Endothelial cell of umbilical vein (primary cell): Measurements from ENCODE around the gene MPZL2. TPM values are rescaled to one million over a fixed set of nuclear protein-coding genes. Genes with fewer than 3 reads are reported as not detected.

ENCODE experiments used
- BruUV-seq: library from RNA; stranded (reverse); fragments of 400-500 nt; replicated peaks from 2 replicates; lab custom pipeline; 2021; lab: Mats Ljungman, UMichigan
- CTCF ChIA-PET: fragments of 300-600, 350-600 bp; sonication (Branson Sonifier 250); formaldehyde crosslinking; loops from one replicate; lab custom pipeline; 2021; ENCODE audit warnings: antibody characterized with exemption, inconsistent platforms; lab: Charles Lee
- POLR2A ChIA-PET: fragments of 300-600, 350-600 bp; sonication (Branson Sonifier 250); formaldehyde crosslinking; loops from one replicate; lab custom pipeline; 2021; ENCODE audit warnings: antibody characterized with exemption, inconsistent platforms; lab: Charles Lee
- DNase-seq: peaks from one replicate; pipeline ENCODE4 v3.0.0-alpha.2; 2011; ENCODE audit warnings: low read depth, low spot score
- FAIRE-seq: peaks from 2 replicates; lab custom pipeline; 2011; peaks lifted over from hg19 to GRCh38; lab: Jason Lieb, UNC
- H2AFZ ChIP-seq: 2 replicates; pipeline ENCODE4 v1.6.0; 2012; ENCODE audit warnings: low read depth, low read length, control low read depth, inconsistent platforms
- H3K27ac ChIP-seq: 2 replicates; pipeline ENCODE4 v1.5.1; 2011; ENCODE audit warnings: low read depth, mild to moderate bottlenecking, control low read depth, low read length, moderate library complexity; ENCODE audit not compliant: insufficient read depth
- H3K27me3 ChIP-seq, 2 experiments: 2 replicates each; pipeline versions ENCODE4 v1.6.0 to v1.6.1; 2011; ENCODE audit warnings: low read length in 2 of 2, mixed read lengths in 1 of 2; ENCODE audit not compliant: control insufficient read depth in 2 of 2, insufficient read depth in 2 of 2
- H3K36me3 ChIP-seq, 2 experiments: 2 replicates in 1 of 2; 3 replicates in 1 of 2; pipeline ENCODE4 v1.5.1; 2011; ENCODE audit warnings: low read length in 2 of 2, mild to moderate bottlenecking in 1 of 2, moderate library complexity in 1 of 2; ENCODE audit not compliant: control insufficient read depth in 2 of 2, insufficient read depth in 2 of 2; ENCODE audit errors: extremely low read depth in 1 of 2
- H3K4me1 ChIP-seq: 3 replicates; pipeline ENCODE4 v1.5.1; 2011; ENCODE audit warnings: mild to moderate bottlenecking, low read length; ENCODE audit not compliant: control insufficient read depth, insufficient read depth; ENCODE audit errors: extremely low read depth
- H3K4me2 ChIP-seq: 2 replicates; pipeline ENCODE4 v1.6.1; 2011; ENCODE audit warnings: low read length, control low read depth, mixed read lengths; ENCODE audit not compliant: insufficient read depth
- H3K4me3 ChIP-seq, 3 experiments: fragments of 200-600 bp in 1 of 3; sonication (generic), shearing (Covaris generic) in 1 of 3; replicated peaks in 1 of 3; 2 replicates each; pipeline ENCODE4 v1.5.1; 2011 to 2016; ENCODE audit warnings: control low read depth in 3 of 3, low read length in 3 of 3, mild to moderate bottlenecking in 2 of 3, inconsistent platforms in 1 of 3, low read depth in 1 of 3, moderate library complexity in 1 of 3; ENCODE audit not compliant: insufficient read depth in 1 of 3
- H3K79me2 ChIP-seq: 2 replicates; pipeline ENCODE4 v1.6.0; 2012; ENCODE audit warnings: low read length, inconsistent platforms; ENCODE audit not compliant: control insufficient read depth, insufficient read depth
- H3K9ac ChIP-seq: replicated peaks from 2 replicates; pipeline ENCODE3; 2011; ENCODE audit warnings: low read length, control low read depth; ENCODE audit not compliant: insufficient read depth; ENCODE audit errors: extremely low read depth
- H3K9me1 ChIP-seq: replicated peaks from 3 replicates; pipeline ENCODE4 v1.6.0; 2011; ENCODE audit warnings: mild to moderate bottlenecking, low read length; ENCODE audit not compliant: control insufficient read depth, insufficient read depth; ENCODE audit errors: extremely low read depth
- H3K9me3 ChIP-seq: replicated peaks from 2 replicates; pipeline ENCODE4 v1.5.1; 2012; ENCODE audit warnings: low read length, inconsistent platforms; ENCODE audit not compliant: control insufficient read depth, insufficient read depth
- H4K20me1 ChIP-seq: replicated peaks from 2 replicates; pipeline ENCODE3; 2011; ENCODE audit warnings: mild to moderate bottlenecking, low read length; ENCODE audit not compliant: control insufficient read depth, insufficient read depth; ENCODE audit errors: extremely low read depth
- EZH2 ChIP-seq: IDR thresholded peaks from 2 replicates; pipeline ENCODE4 v1.6.1; 2012; ENCODE audit warnings: borderline replicate concordance, low read depth, mild to moderate bottlenecking, moderate library complexity, low read length, inconsistent platforms; ENCODE audit not compliant: severe bottlenecking
- GATA2 ChIP-seq: IDR thresholded peaks from 2 replicates; pipeline ENCODE4 v1.7.0; 2011; ENCODE audit warnings: low read depth, mild to moderate bottlenecking, moderate library complexity, mixed read lengths, low read length; ENCODE audit not compliant: insufficient read length, insufficient read depth
- JUN ChIP-seq: IDR thresholded peaks from 2 replicates; pipeline ENCODE4 v1.6.1; 2011; ENCODE audit warnings: borderline replicate concordance, low read depth; ENCODE audit not compliant: insufficient read length, insufficient read depth
- POLR2A ChIP-seq: IDR thresholded peaks from 2 replicates; pipeline ENCODE4 v1.6.1; 2012; ENCODE audit warnings: low read depth, mild to moderate bottlenecking, control low read depth, low read length
- POLR2AphosphoS5 ChIP-seq: IDR thresholded peaks from 2 replicates; pipeline ENCODE4 v1.6.1; 2012; ENCODE audit warnings: low read depth, mild to moderate bottlenecking, control low read depth, low read length, moderate library complexity; ENCODE audit not compliant: insufficient read depth
- dilution Hi-C: fragments of 300-500 bp; cut with MboI; formaldehyde crosslinking; loops from one replicate; pipeline ENCODE4 v1.15.0; 2019; ENCODE audit warnings: low sequenced_read_pairs; ENCODE audit not compliant: extremely low pct_ligation_motif_present
- intact Hi-C: fragments of 100-400 bp; cut with micrococcal nuclease; formaldehyde crosslinking; loops from one replicate; pipeline ENCODE4 v1.10.0; 2022
- polyA plus RNA-seq, 4 experiments: library from polyadenylated mRNA; depleted of rRNA in 3 of 4; stranded (reverse) in 3 of 4; unstranded in 1 of 4; fragments of >200 nt; gene quantifications; 2 replicates each; pipeline versions ENCODE4 v1.2.1 to v1.2.3, GENCODE V29; 2011 to 2012; ENCODE audit warnings: missing spikeins in 1 of 4
- total RNA-seq: library from RNA; stranded (reverse); gene quantifications from 2 replicates; pipeline ENCODE4 v1.2.3, GENCODE V29; 2021
- TF ChIP-seq, protein P1 (sequence below), 2 donors: IDR thresholded peaks; 1 replicate in 1 of 2; 2 replicates in 1 of 2; pipeline ENCODE4 v1.5.1; 2011; ENCODE audit warnings: low read length in 2 of 2, mild to moderate bottlenecking in 2 of 2, moderate library complexity in 2 of 2, control low read depth in 1 of 2, inconsistent platforms in 1 of 2, low read depth in 1 of 2; ENCODE audit not compliant: insufficient read depth in 1 of 2; ENCODE audit errors: extremely low read depth in 1 of 2

Gene MPZL2
- total and polyA plus RNA-seq, 2 donors (not counting 3 experiments of a cell fraction or from before 2014, with no cell fraction given) = 21.0 to 49.5 TPM

DNA sequence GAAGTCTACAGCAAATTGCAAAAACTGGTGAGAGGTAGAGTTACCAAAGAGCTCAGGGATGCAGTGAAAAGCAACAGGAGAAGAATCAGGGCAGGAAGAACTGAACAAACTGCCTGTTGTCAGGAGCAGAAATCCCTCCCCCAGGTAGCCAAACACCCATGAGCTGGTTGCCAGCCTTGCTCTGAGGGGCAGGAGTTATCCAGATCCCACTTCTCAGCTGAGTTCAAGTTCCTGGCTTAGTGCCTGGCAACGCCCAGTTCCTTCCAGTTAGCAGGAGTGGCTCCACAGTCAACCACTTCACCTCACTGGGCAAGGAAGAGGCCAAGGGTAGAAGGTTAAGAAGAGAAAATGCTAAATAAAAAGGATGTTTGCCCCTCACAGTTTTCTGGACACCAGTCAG is 1.9 kb upstream of the MPZL2 start:
- Histone ChIP-seq H3K4me2 (peak overlapping the region; percentile 94), H3K27me3 (no peaks in the 10 kb centered on the region), H3K27ac (no peak overlapping the region), H3K9me1 (no peaks in the 10 kb centered on the region), H3K4me3 (peak overlapping the region in 1 of 3 experiments; percentile 11), H2AFZ (peak overlapping the region; percentile 90), H3K9me3 (no peaks in the 10 kb centered on the region), H3K4me1 (peaks cover 51% of the 10 kb centered on the region), H3K9ac (no peak overlapping the region), H4K20me1 (no peaks in the 10 kb centered on the region), H3K36me3 (no peaks in the 10 kb centered on the region), H3K79me2 (no peaks in the 10 kb centered on the region)
- FAIRE-seq = peak; percentile 33
- BruUV-seq = no TSS peak
- intact Hi-C loops = loop anchor here (2.0 kb wide), 1 partner anchor 59 kb away; no protein-coding TSS in a partner anchor
- dilution Hi-C loops = no loop called here
- CTCF ChIA-PET = interaction anchor here (0.7 to 8.6 kb wide), 19 partner anchors 8 to 94 kb away, joined by 3 to 104 read pairs (median 4); partner anchors contain the start of gene MPZL3
- POLR2A ChIA-PET = interaction anchor here (1.0 to 2.9 kb wide), 2 partner anchors 9 to 11 kb away, joined by 7 to 12 read pairs; no protein-coding TSS in a partner anchor
- DNase-seq = peak; percentile 49
- TF ChIP-seq POLR2AphosphoS5 (peak; percentile 41), POLR2A (peak; percentile 53), EZH2 (no peak), JUN (no peak), GATA2 (no peak)
- TF ChIP-seq, protein P1, sequence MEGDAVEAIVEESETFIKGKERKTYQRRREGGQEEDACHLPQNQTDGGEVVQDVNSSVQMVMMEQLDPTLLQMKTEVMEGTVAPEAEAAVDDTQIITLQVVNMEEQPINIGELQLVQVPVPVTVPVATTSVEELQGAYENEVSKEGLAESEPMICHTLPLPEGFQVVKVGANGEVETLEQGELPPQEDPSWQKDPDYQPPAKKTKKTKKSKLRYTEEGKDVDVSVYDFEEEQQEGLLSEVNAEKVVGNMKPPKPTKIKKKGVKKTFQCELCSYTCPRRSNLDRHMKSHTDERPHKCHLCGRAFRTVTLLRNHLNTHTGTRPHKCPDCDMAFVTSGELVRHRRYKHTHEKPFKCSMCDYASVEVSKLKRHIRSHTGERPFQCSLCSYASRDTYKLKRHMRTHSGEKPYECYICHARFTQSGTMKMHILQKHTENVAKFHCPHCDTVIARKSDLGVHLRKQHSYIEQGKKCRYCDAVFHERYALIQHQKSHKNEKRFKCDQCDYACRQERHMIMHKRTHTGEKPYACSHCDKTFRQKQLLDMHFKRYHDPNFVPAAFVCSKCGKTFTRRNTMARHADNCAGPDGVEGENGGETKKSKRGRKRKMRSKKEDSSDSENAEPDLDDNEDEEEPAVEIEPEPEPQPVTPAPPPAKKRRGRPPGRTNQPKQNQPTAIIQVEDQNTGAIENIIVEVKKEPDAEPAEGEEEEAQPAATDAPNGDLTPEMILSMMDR (IDR thresholded peaks at IDR 0.05; ENCODE audit: extremely low read depth in 1 of 2, insufficient read depth in 1 of 2, low read depth in 1 of 2, low read length in 2 of 2) = no peak
